Measurements from ENCODE around the gene TCF4.

DNA sequence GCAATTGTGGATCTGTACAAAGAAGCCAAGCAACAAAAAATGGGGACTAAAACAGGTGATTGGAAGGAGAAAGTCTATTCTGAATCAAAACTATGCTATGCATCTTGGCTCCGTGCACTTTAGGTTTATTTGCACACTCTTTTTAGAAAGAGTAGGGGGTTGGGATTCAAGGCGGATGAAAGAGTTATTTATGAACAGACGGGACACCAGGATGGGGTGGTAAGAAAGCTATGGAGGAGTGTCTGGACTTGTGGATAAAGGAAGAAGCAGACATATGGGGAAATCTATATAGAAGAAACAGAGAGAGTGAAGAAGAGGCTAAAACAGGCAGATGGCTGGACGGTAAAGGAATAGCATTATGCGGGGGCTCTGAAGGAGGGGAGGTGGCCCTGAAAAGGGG lies 57.8 kb downstream of the TCF4 start:
- TF ChIP-seq, protein P1, sequence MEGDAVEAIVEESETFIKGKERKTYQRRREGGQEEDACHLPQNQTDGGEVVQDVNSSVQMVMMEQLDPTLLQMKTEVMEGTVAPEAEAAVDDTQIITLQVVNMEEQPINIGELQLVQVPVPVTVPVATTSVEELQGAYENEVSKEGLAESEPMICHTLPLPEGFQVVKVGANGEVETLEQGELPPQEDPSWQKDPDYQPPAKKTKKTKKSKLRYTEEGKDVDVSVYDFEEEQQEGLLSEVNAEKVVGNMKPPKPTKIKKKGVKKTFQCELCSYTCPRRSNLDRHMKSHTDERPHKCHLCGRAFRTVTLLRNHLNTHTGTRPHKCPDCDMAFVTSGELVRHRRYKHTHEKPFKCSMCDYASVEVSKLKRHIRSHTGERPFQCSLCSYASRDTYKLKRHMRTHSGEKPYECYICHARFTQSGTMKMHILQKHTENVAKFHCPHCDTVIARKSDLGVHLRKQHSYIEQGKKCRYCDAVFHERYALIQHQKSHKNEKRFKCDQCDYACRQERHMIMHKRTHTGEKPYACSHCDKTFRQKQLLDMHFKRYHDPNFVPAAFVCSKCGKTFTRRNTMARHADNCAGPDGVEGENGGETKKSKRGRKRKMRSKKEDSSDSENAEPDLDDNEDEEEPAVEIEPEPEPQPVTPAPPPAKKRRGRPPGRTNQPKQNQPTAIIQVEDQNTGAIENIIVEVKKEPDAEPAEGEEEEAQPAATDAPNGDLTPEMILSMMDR (IDR thresholded peaks at IDR 0.05), result no peak
- TF ChIP-seq POLR2AphosphoS5 (IDR thresholded peaks at IDR 0.05), result no peak

Measured in upper lobe of left lung (tissue), 4 donors.